ENCODE data around the gene ZNF730.
"Not testable (repeated sequence)": the region's sequence is repeated elsewhere in the genome, so short reads cannot be mapped to it uniquely, and the experiment has no call there.

The ZNF730 gene

DNA sequence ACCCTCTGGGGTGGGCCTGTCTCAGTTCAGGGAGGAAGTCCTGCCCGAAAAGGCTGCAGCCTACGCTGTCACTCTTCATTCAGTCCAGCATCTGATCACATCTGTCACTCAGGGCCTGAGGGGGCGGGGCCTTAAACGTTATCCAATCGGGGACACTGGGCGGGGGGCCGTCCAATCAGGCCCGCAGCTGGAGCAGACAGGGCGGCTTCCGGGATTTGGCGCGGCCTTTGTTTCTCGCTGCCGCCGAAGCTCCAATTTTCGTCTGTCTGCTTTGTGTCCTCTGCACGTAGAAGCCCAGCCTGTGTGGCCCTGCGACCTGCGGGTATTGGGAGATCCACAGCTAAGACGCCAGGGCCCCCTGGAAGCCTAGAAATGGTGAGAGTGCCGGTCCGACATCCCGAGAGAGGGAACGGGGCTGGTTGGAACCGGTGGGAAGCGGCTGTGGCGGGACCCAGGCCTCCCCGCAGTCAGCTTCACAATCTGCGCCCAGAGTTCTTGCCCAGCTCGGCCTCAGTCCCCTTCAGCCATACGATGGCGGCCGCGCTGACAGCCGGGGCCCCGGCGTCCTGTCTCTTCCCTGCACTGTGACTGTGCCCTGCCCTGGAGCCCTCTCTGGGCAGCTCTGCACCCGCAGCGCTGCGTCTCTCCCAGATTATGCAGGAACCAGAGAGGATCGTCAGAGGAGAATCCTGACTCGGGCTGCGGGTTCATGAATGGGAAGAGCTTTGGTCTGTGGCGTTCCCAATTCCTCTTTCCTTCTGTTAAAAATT, at the start of gene ZNF730:
Gene ZNF730 (plus strand): TSS at position 224 of the 770 bp plus-strand sequence. CDS start 149 bp downstream, at position 373.
- DNase-seq (peak; percentile 40 to 61), ATAC-seq (peak; percentile 94)
- Mint-ChIP-seq H3K4me3 (peak within 1 kb of the TSS; percentile 92 to 96), H3K27me3 (peaks cover 39% of the 10 kb centered on the region), H3K9me3 (peaks cover 8 to 12% of the 10 kb centered on the region in 2 donors), H3K4me1 (peaks cover 12% of the 10 kb centered on the region), H3K27ac (peak within 1 kb of the TSS; percentile 94 to 95)

DNA sequence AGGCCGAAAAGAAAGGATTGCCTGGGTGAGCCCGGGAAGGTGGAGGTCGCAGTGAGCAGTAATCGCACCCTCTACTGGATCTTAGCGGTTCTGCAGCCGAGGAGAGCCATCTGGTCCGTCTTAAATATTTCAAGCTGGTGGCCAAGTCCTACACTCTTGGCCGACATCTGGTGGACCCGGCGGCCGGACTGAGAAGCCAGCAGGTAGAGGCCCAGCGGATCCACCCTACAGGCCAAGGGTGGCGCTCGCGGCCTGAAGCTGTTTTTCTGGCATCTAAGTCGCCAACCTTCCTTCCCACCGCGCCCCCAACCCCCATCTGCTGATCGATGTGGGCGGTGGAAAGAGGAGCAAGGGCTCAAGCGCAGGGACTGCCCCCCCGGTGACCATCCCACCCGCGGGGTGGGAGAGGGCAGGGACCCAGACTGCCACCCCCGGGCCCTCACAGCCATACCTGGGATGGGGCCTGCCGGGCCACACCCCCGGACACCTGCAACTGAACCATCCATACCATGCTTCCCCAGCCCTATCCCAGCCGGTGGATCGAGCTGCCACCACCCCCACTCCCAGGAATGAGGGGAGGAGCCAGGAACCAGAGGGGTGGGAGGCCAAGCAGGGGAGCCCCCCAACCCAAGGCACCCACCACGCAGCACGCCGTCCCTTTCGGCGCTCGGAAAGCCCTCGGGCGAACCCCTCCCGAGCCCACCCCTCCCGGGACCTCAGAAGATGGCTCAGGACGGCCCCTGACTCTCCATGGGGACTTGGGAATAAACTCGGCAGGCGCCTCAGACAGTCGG, 46.3 kb upstream of the ZNF730 start:
- peak overlapping the region in 1 of 2 donors; percentile 16 for H3K4me3 Mint-ChIP-seq
- peaks cover 5% of the 10 kb centered on the region for H3K4me1 Mint-ChIP-seq
- peak; percentile 2 to 23 for DNase-seq
- H3K9me3 Mint-ChIP-seq = peaks cover 4 to 33% of the 10 kb centered on the region in 2 donors
- H3K27me3 Mint-ChIP-seq = peaks cover 65% of the 10 kb centered on the region
- H3K27ac Mint-ChIP-seq = no peak overlapping the region
- ATAC-seq = peak; percentile 29

DNA sequence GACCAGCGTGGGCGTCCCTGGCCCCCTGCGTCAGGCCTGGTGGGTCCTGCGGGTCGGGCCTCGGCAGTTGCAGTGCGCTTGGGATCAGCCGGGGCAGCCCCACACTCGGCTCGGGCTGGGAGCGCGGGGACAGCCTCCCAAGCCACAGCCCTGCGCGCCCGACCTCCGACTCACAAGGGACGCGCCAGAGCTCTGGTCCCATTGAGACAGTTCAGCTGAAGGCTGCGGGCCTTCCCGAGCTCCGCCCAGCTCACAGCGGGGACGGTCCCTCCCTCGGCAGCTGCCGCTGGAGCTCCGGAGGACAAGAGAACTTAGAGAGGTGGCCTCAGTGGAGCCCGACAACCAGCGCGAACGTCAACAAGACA, 45.7 kb upstream of the ZNF730 start:
- Mint-ChIP-seq H3K4me3 (peak overlapping the region; percentile 14 to 29), H3K27me3 (peaks cover 70% of the 10 kb centered on the region), H3K27ac (no peak overlapping the region), H3K4me1 (peaks cover 5% of the 10 kb centered on the region), H3K9me3 (peaks cover 4 to 34% of the 10 kb centered on the region in 2 donors)
- DNase-seq = peak; percentile 3 to 18
- ATAC-seq = peak; percentile 64

DNA sequence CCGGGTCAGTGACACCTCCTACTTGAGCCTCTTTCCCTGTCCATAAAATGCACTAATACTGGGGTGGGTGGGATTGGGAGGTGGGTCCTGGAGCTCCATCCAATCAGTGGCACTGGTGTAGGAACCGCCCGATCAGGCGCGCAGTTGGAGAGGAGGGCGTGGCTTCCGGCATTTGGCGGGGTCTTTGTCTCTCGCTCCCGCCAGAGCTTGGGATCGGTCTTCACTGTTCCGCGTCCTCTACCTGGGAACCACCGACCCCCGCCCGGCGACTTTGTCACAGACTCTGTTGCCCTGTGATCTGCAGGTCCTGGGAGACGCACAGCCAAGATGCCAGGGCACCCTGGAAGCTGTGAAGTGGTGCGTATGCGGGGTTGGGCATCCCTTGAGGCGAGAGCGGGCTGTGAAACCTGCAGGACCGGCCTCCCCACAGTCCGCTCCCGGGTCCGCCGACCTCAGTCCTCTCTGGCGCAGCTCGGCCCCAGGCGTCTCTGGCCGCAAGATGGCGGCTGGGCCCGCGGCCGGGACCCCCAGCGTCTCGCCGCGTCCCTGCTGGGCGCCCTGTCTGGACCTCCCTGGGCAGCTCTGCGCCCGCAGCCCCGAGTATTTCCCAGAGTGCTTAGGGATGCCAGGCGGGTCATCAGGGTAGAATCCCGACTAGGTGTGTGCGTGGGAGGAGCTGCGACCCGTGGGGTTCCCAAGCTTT, 41.6 kb upstream of the ZNF730 start:
- peaks cover 5% of the 10 kb centered on the region for H3K4me1 Mint-ChIP-seq
- H3K27me3 Mint-ChIP-seq = peaks cover 65% of the 10 kb centered on the region
- H3K27ac Mint-ChIP-seq = no peak overlapping the region
- ATAC-seq (peak; percentile 57), DNase-seq (no peak)
- peak overlapping the region; percentile 73 to 78 for H3K4me3 Mint-ChIP-seq
- peaks cover 5 to 24% of the 10 kb centered on the region in 2 donors for H3K9me3 Mint-ChIP-seq

DNA sequence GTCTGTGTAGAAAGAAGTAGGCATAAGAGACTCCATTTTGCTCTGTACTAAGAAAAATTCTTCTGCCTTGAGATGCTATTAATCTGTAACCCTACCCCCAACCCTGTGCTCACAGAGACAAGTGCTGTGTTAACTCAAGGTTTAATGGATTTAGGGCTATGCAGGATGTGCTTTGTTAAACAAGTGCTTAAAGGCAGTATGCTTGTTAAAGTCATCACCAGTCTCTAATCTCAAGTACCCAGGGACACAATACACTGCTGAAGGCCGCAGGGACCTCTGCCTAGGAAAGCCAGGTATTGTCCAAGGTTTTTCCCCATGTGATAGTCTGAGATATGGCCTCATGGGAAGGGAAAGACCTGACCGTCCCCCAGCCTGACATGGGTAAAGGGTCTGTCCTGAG, 39.0 kb upstream of the ZNF730 start:
- Mint-ChIP-seq H3K9me3 (peaks cover 10 to 15% of the 10 kb centered on the region in 2 donors), H3K27me3 (peaks cover 43% of the 10 kb centered on the region)
- not testable (repeated sequence) for ATAC-seq, DNase-seq, H3K27ac Mint-ChIP-seq, H3K4me1 Mint-ChIP-seq, H3K4me3 Mint-ChIP-seq

DNA sequence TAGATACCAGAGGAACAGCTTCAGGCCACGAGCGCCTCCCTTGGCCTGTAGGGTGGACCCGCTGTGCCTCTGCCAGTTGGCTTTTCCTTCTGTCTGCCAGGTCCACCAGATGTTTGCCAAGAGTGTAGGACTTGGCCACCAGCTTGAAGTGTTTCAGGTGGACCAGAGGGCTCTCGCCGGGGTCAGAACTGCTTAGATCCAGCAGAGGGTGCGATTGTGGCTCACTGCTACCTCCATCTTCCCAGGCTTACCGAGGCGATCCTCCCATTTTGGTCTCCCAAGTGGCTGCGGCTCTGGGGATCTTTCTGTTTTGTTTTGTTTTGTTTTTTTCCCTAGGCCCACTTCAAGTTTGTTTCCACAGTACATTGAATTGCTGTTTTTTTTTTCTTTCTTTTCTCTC, 23.0 kb upstream of the ZNF730 start:
- Mint-ChIP-seq H3K27me3 (no peaks in the 10 kb centered on the region), H3K9me3 (peaks cover 31 to 62% of the 10 kb centered on the region in 2 donors), H3K4me1 (no peaks in the 10 kb centered on the region), H3K27ac (no peak overlapping the region), H3K4me3 (no peak overlapping the region)
- ATAC-seq = no peak
- no peak for DNase-seq

DNA sequence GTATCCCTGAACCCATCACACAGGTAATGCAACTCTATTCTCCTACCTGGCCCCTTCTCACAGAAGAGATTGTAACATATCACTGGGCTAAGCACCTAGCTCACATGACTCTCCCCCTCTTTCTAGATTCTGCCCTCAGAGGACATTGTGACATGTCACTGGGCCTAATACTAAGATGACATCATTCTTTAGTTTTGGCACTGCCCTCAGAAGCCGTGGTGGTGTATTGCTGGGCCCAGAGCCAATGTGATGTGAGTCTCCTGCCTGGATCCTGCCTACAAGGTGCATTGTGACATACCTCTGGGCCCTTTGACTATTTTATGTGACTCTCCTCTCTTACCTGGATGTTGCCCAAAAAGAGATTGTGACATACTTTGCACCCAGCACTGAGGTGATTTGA, 21.4 kb upstream of the ZNF730 start:
- DNase-seq (no peak), ATAC-seq (no peak)
- H3K4me1 Mint-ChIP-seq = no peaks in the 10 kb centered on the region
- no peak overlapping the region for H3K27ac Mint-ChIP-seq
- H3K4me3 Mint-ChIP-seq = no peak overlapping the region
- H3K9me3 Mint-ChIP-seq = peaks cover 21 to 57% of the 10 kb centered on the region in 2 donors
- H3K27me3 Mint-ChIP-seq = no peaks in the 10 kb centered on the region

DNA sequence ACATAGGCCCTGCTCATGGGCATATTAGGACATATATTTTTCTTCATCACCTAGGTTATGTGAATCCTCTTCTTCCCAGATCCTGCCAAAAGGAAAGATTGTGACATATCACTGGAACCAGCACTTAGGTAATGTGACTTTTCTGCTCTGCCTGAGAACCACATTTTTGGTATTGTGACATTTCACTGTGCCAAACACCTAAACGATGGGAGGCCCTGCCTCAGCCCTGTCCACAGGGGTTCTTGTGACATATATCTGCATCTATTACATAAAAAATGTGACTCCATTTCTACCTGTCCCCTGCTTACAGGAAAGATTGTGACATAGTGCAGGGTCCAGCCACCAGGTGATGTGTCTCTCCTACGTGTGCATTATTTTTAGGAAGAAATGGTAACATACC, 18.5 kb upstream of the ZNF730 start:
- Mint-ChIP-seq H3K4me3 (no peak overlapping the region), H3K9me3 (peaks cover 13 to 43% of the 10 kb centered on the region in 2 donors), H3K27ac (no peak overlapping the region), H3K27me3 (no peaks in the 10 kb centered on the region), H3K4me1 (no peaks in the 10 kb centered on the region)
- no peak for DNase-seq
- no peak for ATAC-seq

DNA sequence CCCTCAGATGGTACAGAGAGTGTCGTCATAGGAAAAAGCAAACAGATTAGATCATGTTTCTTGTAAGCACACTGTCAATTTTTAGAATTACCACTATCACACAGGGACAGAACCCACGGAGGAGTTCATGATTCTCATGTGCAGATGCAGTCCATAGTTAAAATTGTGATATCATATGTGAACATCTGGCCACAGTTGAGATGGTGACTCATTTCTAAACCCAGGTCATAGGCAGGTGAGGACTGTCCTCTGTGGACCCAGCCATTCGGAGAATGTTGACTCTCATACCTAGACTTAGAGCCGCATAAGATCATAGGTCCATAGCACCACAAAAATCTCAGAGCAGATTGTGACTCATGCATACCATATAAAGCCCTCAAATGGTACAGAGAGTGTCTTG, 17.8 kb upstream of the ZNF730 start:
- Mint-ChIP-seq H3K4me1 (no peaks in the 10 kb centered on the region), H3K4me3 (no peak overlapping the region), H3K27me3 (no peaks in the 10 kb centered on the region), H3K27ac (no peak overlapping the region), H3K9me3 (peaks cover 13 to 43% of the 10 kb centered on the region in 2 donors)
- DNase-seq (no peak), ATAC-seq (peak; percentile 52)

DNA sequence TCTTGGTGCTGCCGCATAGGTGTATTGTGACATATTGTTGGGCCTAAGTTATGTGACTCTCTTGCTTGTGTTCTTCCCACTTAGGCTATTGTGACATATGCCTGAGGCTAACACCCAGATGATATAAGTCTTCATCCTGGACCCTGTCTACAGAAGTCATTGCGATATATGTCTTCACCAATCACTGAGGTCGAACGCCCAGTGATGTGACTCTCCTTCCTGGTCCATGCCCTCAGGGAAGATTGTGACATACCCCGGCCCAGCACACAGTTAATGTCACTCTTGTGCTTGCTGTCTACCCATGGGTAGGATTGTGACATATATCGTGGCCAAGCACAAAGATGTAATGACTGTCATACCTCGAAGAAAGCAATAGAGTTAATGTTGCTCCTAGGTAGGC, 16.9 kb upstream of the ZNF730 start:
- Mint-ChIP-seq H3K9me3 (peaks cover 9 to 39% of the 10 kb centered on the region in 2 donors), H3K4me1 (no peaks in the 10 kb centered on the region), H3K4me3 (no peak overlapping the region), H3K27ac (no peak overlapping the region), H3K27me3 (no peaks in the 10 kb centered on the region)
- ATAC-seq (no peak), DNase-seq (no peak)

DNA sequence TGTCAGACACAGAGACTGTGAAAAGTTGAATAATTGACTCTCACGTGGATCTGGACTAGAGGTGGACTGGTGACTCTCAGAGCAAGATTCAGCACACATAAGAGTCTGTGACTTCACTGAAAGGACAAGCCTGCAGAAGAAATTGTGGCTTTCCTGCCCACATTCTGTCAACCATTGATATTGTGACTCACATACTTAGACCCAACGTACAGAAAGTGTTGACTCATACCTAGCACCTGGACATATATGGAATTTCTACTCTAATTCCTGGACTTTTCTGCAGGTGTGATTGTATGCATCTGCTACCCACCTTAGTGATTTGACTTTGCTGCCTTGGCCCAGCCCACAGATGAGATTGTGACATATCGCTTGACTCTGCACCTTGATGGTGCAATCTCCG, 15.6 kb upstream of the ZNF730 start:
- H3K9me3 Mint-ChIP-seq = peaks cover 0 to 26% of the 10 kb centered on the region in 2 donors
- DNase-seq (no peak), ATAC-seq (no peak)
- H3K27ac Mint-ChIP-seq = no peak overlapping the region
- no peaks in the 10 kb centered on the region for H3K4me1 Mint-ChIP-seq
- H3K27me3 Mint-ChIP-seq = no peaks in the 10 kb centered on the region
- H3K4me3 Mint-ChIP-seq = no peak overlapping the region

DNA sequence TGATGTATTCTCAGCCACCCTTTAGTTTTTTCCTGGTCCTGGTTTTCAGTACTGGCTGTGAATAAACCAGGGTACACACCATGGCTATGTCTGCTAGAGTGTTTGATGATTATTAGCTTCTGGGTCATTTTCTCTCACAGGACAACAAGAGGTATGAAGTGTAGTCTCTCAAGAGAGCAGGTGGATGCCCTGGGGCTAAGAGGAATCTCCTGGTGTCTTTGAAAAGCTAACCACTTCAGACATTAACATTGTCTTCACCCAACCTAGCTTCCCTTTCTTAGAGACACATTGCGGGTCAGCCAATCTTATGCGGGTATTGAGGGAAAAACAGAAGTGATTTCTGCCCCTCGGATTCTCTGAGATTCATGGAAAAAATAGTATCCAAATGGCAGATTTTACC, 1.6 kb downstream of the ZNF730 start:
- Mint-ChIP-seq H3K27me3 (peaks cover 39% of the 10 kb centered on the region), H3K9me3 (peaks cover 8% of the 10 kb centered on the region in 2 donors), H3K4me3 (no peak overlapping the region), H3K4me1 (peaks cover 12% of the 10 kb centered on the region), H3K27ac (no peak overlapping the region)
- no peak for DNase-seq
- no peak for ATAC-seq

DNA sequence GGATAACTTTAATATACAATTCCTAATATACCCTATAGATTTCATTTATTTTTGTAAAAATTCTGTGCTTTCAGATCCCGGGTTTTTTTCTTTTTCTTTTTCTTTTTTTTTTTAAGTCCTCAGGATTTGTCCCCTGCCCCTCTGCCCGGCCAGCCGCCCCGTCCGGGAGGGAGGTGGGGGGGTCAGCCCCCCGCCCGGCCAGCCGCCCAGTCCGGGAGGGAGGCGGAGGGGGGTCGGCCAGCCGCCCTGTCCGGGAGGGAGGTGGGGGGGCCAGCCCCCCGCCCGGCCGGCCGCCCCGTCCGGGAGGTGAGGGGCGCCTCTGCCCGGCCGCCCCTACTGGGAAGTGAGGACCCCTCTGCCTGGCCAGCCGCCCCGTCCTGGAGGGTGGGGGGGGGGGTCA, 17.4 kb downstream of the ZNF730 start:
- H3K4me3 Mint-ChIP-seq, H3K27ac Mint-ChIP-seq, H3K9me3 Mint-ChIP-seq, H3K27me3 Mint-ChIP-seq, H3K4me1 Mint-ChIP-seq, ATAC-seq, DNase-seq: not testable (repeated sequence)

DNA sequence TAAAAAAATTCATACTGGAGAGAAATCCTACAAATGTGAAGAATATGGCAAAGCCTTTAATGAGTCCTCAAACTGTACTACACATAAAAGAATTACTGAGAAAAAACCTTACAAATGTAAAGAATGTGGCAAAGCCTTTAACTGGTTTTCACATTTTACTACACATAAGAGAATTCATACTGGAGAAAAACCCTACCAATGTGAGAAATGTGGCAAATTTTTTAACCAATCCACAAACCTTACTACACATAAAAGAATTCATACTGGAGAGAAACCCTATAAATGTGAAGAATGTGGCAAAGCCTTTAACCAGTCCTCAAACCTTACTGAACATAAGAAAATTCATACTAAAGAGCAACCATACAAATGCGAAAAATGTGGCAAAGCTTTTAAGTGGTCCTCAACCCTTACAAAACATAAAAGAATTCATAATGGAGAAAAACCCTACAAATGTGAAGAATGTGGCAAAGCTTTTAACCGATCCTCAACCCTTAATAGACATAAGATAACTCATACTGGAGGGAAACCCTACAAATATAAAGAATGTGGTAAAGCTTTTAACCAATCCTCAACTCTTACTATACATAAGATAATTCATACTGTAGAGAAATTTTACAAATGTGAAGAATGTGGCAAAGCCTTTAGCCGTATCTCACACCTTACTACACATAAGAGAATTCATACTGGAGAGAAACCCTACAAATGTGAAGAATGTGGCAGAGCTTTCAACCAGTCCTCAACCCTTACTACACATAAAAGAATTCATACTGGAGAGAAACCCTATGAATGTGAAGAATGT, 29.0 kb downstream of the ZNF730 start:
- DNase-seq = no peak
- no peak for ATAC-seq
- Mint-ChIP-seq H3K27ac (no peak overlapping the region), H3K4me3 (no peak overlapping the region), H3K27me3 (no peaks in the 10 kb centered on the region), H3K4me1 (no peaks in the 10 kb centered on the region), H3K9me3 (peaks cover 19 to 25% of the 10 kb centered on the region in 2 donors)

DNA sequence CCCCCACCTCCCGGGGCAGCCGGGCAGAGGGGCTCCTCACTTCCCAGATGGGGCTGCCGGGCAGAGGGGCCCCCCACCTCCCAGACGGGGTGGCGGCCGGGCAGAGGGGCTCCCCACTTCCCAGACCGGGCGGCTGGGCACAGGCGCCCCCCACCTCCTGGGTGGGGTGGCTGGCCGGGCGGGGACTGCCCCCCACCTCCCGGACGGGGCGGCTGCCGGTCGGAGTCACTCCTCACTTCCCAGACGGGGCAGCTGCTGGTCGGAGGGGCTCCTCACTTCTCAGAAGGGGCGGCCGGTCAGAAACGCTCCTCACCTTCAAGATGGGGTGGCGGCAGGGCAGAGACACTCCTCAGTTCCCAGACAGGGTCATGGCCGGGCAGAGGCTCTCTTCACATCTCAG, 43.9 kb downstream of the ZNF730 start:
- DNase-seq = no peak
- ATAC-seq = no peak
- H3K27me3 Mint-ChIP-seq = no peaks in the 10 kb centered on the region
- no peak overlapping the region for H3K27ac Mint-ChIP-seq
- H3K9me3 Mint-ChIP-seq = peaks cover 18 to 52% of the 10 kb centered on the region in 2 donors
- H3K4me3 Mint-ChIP-seq = no peak overlapping the region
- H3K4me1 Mint-ChIP-seq = no peaks in the 10 kb centered on the region
